ENCODE data around the gene BCAP31.
"Not testable (repeated sequence)": the region's sequence is repeated elsewhere in the genome, so short reads cannot be mapped to it uniquely, and the experiment has no call there.

The BCAP31 gene

GRCh38 chrX:153697924-153698865, 26.0 kb downstream of the BCAP31 start:
- H3K4me3 ChIP-seq (ENCODE audit: insufficient read length, low read depth), result no peak overlapping the region
- DNase-seq (ENCODE audit: low read depth, low spot score), result no peak
- no peak for TF ChIP-seq YY1 (IDR thresholded peaks at IDR 0.05; ENCODE audit: insufficient read depth, insufficient read length)
- no peak for TF ChIP-seq ZNF274 (IDR thresholded peaks at IDR 0.05; ENCODE audit: low read depth, low read length)
- no peak for TF ChIP-seq SUZ12 (IDR thresholded peaks at IDR 0.05; ENCODE audit: extremely low read depth, insufficient read depth, insufficient read length)
- peaks cover 10% of the 10 kb centered on the region for H3K36me3 ChIP-seq (ENCODE audit: insufficient read depth, insufficient read length, low read length)
- H3K27me3 ChIP-seq (ENCODE audit: insufficient read depth, insufficient read length), result no peaks in the 10 kb centered on the region
- H3K4me1 ChIP-seq (ENCODE audit: insufficient read depth, insufficient read length), result no peaks in the 10 kb centered on the region
- no peak overlapping the region for H3K9ac ChIP-seq (ENCODE audit: insufficient read length, low read depth)
- no peaks in the 10 kb centered on the region for H3K9me3 ChIP-seq (ENCODE audit: insufficient read depth, low read length)

DNA sequence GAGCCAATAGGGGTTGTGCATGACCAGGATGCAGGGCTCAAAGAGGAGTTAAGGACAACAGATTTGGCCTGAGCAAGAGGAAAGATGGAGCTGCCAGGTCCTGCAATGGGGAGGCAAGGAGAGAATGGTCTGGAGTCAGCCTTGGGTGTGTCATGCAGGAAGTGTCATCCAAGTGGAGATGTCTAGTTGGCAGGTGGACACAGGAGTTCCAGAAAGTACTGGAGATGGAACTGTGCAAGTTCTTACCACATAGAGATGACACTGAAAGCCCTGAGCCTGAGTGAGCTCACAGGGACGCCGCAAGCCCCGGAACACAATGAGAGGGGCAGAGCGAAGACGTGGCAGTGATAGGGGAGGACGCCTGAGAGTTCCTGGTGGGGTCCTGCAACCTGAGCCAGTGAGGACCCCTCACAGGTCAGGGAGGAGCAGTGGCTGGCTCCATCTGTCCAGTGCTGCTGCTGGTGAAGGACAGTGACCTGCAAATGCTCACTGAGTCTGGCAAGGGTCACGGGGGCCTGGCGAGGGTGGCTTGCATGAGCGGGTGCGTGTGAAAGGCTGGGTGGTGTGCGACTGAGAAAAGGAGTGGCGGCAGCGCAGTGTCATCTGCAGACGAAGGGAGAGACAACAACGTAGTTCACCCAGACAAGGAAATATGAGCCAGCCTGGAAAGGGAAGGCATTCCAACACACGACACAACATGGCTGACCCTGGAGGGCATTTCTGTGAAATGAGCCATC, 27.0 kb downstream of the BCAP31 start:
- H3K9ac ChIP-seq (ENCODE audit: insufficient read length, low read depth); H3K27me3 ChIP-seq (ENCODE audit: insufficient read depth, insufficient read length); H3K4me1 ChIP-seq (ENCODE audit: insufficient read depth, insufficient read length); H3K9me3 ChIP-seq (ENCODE audit: insufficient read depth, low read length); DNase-seq (ENCODE audit: low read depth, low spot score); H3K4me3 ChIP-seq (ENCODE audit: insufficient read length, low read depth): not testable (repeated sequence)
- peaks cover 11% of the 10 kb centered on the region for H3K36me3 ChIP-seq (ENCODE audit: insufficient read depth, insufficient read length, low read length)

DNA sequence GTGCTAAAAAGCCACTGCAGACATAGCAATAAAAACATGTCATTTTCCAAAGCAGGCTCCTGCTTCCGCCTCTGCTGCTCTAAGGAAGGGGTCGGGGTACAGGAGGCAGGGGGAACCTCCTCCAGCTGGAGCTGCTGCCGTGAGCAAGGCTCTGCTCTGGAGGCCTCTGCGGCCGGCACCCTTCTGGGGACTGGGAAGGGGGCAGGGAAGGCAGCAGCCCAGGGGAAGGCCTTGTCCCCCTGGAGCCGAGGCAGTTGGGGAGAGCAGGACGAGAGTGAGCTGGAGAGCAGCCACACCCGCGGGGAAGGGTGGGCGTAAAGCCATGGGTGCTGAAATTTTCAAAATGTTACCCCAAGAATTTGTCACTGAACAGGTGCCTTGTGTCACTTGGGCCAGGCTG, 27.6 kb downstream of the BCAP31 start:
- DNase-seq (ENCODE audit: low read depth, low spot score); H3K27me3 ChIP-seq (ENCODE audit: insufficient read depth, insufficient read length); H3K4me3 ChIP-seq (ENCODE audit: insufficient read length, low read depth); H3K9ac ChIP-seq (ENCODE audit: insufficient read length, low read depth); H3K9me3 ChIP-seq (ENCODE audit: insufficient read depth, low read length); H3K4me1 ChIP-seq (ENCODE audit: insufficient read depth, insufficient read length): not testable (repeated sequence)
- H3K36me3 ChIP-seq (ENCODE audit: insufficient read depth, insufficient read length, low read length), result peaks cover 12% of the 10 kb centered on the region

DNA sequence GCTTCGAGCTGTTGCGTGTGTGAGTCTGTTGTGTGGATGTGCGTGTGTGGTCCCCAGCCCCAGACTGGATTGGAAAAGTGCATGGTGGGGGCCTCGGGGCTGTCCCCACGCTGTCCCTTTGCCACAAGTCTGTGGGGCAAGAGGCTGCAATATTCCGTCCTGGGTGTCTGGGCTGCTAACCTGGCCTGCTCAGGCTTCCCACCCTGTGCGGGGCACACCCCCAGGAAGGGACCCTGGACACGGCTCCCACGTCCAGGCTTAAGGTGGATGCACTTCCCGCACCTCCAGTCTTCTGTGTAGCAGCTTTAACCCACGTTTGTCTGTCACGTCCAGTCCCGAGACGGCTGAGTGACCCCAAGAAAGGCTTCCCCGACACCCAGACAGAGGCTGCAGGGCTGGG, 28.1 kb downstream of the BCAP31 start:
- H3K4me3 ChIP-seq (ENCODE audit: insufficient read length, low read depth), result no peak overlapping the region
- H3K27me3 ChIP-seq (ENCODE audit: insufficient read depth, insufficient read length), result no peaks in the 10 kb centered on the region
- H3K9ac ChIP-seq (ENCODE audit: insufficient read length, low read depth), result no peak overlapping the region
- no peaks in the 10 kb centered on the region for H3K9me3 ChIP-seq (ENCODE audit: insufficient read depth, low read length)
- no peaks in the 10 kb centered on the region for H3K4me1 ChIP-seq (ENCODE audit: insufficient read depth, insufficient read length)
- no peak for DNase-seq (ENCODE audit: low read depth, low spot score)
- TF ChIP-seq YY1 (IDR thresholded peaks at IDR 0.05; ENCODE audit: insufficient read depth, insufficient read length), result no peak
- TF ChIP-seq SUZ12 (IDR thresholded peaks at IDR 0.05; ENCODE audit: extremely low read depth, insufficient read depth, insufficient read length), result no peak
- TF ChIP-seq ZNF274 (IDR thresholded peaks at IDR 0.05; ENCODE audit: low read depth, low read length), result no peak
- peaks cover 14% of the 10 kb centered on the region for H3K36me3 ChIP-seq (ENCODE audit: insufficient read depth, insufficient read length, low read length)

DNA sequence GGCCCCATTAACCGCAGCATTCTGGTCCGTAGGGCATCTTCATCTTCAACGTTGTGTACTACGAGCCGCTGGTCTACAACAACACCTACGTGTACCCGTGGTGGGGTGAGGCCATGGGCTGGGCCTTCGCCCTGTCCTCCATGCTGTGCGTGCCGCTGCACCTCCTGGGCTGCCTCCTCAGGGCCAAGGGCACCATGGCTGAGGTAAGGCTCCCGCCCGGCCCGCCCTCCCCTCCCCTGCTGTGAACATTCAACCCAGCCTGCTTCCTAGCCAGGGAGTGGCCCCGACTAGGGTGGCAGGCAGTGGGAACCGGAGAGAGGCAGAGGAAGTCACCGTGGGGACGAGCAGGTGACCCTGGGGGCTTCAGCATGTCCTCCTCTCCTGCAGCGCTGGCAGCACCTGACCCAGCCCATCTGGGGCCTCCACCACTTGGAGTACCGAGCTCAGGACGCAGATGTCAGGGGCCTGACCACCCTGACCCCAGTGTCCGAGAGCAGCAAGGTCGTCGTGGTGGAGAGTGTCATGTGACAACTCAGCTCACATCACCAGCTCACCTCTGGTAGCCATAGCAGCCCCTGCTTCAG, 29.4 kb downstream of the BCAP31 start:
- TF ChIP-seq YY1 (IDR thresholded peaks at IDR 0.05; ENCODE audit: insufficient read depth, insufficient read length), result no peak
- no peak for TF ChIP-seq SUZ12 (IDR thresholded peaks at IDR 0.05; ENCODE audit: extremely low read depth, insufficient read depth, insufficient read length)
- TF ChIP-seq ZNF274 (IDR thresholded peaks at IDR 0.05; ENCODE audit: low read depth, low read length), result no peak
- Histone ChIP-seq H3K27me3 (ENCODE audit: insufficient read depth, insufficient read length) (no peaks in the 10 kb centered on the region), H3K9ac (ENCODE audit: insufficient read length, low read depth) (no peak overlapping the region), H3K36me3 (ENCODE audit: insufficient read depth, insufficient read length, low read length) (peaks cover 15% of the 10 kb centered on the region), H3K9me3 (ENCODE audit: insufficient read depth, low read length) (no peaks in the 10 kb centered on the region), H3K4me3 (ENCODE audit: insufficient read length, low read depth) (no peak overlapping the region), H3K4me1 (ENCODE audit: insufficient read depth, insufficient read length) (peaks cover 2% of the 10 kb centered on the region)
- DNase-seq (ENCODE audit: low read depth, low spot score), result no peak

GRCh38 chrX:153694256-153694655, 29.9 kb downstream of the BCAP31 start:
- H3K27me3 ChIP-seq (ENCODE audit: insufficient read depth, insufficient read length); DNase-seq (ENCODE audit: low read depth, low spot score); H3K4me3 ChIP-seq (ENCODE audit: insufficient read length, low read depth); H3K9me3 ChIP-seq (ENCODE audit: insufficient read depth, low read length); H3K4me1 ChIP-seq (ENCODE audit: insufficient read depth, insufficient read length); H3K9ac ChIP-seq (ENCODE audit: insufficient read length, low read depth): not testable (repeated sequence)
- peaks cover 18% of the 10 kb centered on the region for H3K36me3 ChIP-seq (ENCODE audit: insufficient read depth, insufficient read length, low read length)

DNA sequence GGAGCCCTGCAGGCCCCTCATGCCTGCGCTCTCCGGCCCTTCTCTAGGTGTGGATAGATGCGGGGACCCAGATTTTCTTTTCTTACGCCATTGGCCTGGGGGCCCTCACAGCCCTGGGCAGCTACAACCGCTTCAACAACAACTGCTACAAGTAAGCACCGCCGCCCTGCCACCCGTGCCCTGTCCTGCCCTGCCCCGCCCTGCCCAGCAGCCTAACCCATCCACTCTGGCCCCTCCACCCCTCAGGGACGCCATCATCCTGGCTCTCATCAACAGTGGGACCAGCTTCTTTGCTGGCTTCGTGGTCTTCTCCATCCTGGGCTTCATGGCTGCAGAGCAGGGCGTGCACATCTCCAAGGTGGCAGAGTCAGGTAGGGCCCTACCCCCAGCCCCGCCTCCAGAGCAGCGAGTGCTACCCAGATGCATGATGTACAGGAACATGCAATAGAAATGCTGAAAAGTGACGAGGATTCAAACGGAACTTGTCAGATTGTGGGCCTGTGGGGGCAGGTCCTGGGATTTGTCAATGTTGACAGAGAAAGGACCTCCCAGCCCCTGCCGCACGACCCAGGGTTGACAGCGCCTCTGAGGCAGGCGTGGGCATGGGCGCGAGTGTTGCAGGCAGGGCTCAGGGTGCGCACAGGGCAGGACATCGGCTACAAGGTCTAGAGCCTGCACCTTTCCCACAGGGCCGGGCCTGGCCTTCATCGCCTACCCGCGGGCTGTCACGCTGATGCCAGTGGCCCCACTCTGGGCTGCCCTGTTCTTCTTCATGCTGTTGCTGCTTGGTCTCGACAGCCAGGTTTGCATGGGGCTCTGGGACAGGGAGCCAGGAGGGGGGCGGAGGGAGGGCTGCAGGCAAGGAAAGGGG, 30.7 kb downstream of the BCAP31 start:
- Histone ChIP-seq H3K9me3 (ENCODE audit: insufficient read depth, low read length) (no peaks in the 10 kb centered on the region), H3K27me3 (ENCODE audit: insufficient read depth, insufficient read length) (no peaks in the 10 kb centered on the region), H3K4me3 (ENCODE audit: insufficient read length, low read depth) (no peak overlapping the region), H3K36me3 (ENCODE audit: insufficient read depth, insufficient read length, low read length) (peaks cover 18% of the 10 kb centered on the region), H3K9ac (ENCODE audit: insufficient read length, low read depth) (no peak overlapping the region), H3K4me1 (ENCODE audit: insufficient read depth, insufficient read length) (peaks cover 3% of the 10 kb centered on the region)
- TF ChIP-seq SUZ12 (IDR thresholded peaks at IDR 0.05; ENCODE audit: extremely low read depth, insufficient read depth, insufficient read length), result no peak
- no peak for TF ChIP-seq YY1 (IDR thresholded peaks at IDR 0.05; ENCODE audit: insufficient read depth, insufficient read length)
- no peak for TF ChIP-seq ZNF274 (IDR thresholded peaks at IDR 0.05; ENCODE audit: low read depth, low read length)
- no peak for DNase-seq (ENCODE audit: low read depth, low spot score)
